ENCODE measurements around the gene MYBBP1A.
A peak's percentile ranks its signal among the peaks of the same experiment; 100 is the strongest.

The MYBBP1A gene

GRCh38 chr17:4513113-4514032 lies 41.8 kb downstream of the MYBBP1A start:
- no peak for DNase-seq

GRCh38 chr17:4512156-4513112 lies 42.8 kb downstream of the MYBBP1A start:
- DNase-seq = no peak

GRCh38 chr17:4511199-4511932 lies 43.8 kb downstream of the MYBBP1A start:
- DNase-seq = no peak

GRCh38 chr17:4510618-4510941 lies 44.6 kb downstream of the MYBBP1A start:
- DNase-seq = no peak

GRCh38 chr17:4509923-4510617 lies 45.1 kb downstream of the MYBBP1A start:
- DNase-seq = no peak

- no peak for DNase-seq
These were observed 45.8 kb downstream of the MYBBP1A start for GRCh38 chr17:4509401-4509800.

GRCh38 chr17:4508207-4508606 lies 47.0 kb downstream of the MYBBP1A start:
- DNase-seq = no peak

GRCh38 chr17:4507361-4508111 lies 47.6 kb downstream of the MYBBP1A start:
- no peak for DNase-seq

GRCh38 chr17:4506892-4507291 lies 48.3 kb downstream of the MYBBP1A start:
- DNase-seq = no peak

GRCh38 chr17:4506175-4506813 lies 48.9 kb downstream of the MYBBP1A start:
- DNase-seq = no peak

GRCh38 chr17:4505187-4505586 lies 50.0 kb downstream of the MYBBP1A start:
- no peak for DNase-seq

- DNase-seq = no peak
These were observed 51.0 kb downstream of the MYBBP1A start for GRCh38 chr17:4504188-4504587.

- no peak for DNase-seq
These were observed 51.7 kb downstream of the MYBBP1A start for GRCh38 chr17:4503283-4504025.

- DNase-seq = no peak
These were observed 52.6 kb downstream of the MYBBP1A start for GRCh38 chr17:4502466-4503154.

- no peak for DNase-seq
These were observed 53.8 kb downstream of the MYBBP1A start for GRCh38 chr17:4501295-4501949.

GRCh38 chr17:4500191-4500571 lies 55.0 kb downstream of the MYBBP1A start:
- DNase-seq = no peak

GRCh38 chr17:4499431-4500190 lies 55.6 kb downstream of the MYBBP1A start:
- peak; percentile 24 for DNase-seq

Measured in stimulated activated naive CD4-positive, alpha-beta T cell treated with Interleukin-2 at 50 U/mL for 16 hours (primary cell).